H9 (cell line): Measurements from ENCODE around the gene HPF1. TPM values are rescaled to one million over a fixed set of nuclear protein-coding genes. Genes with fewer than 3 reads are reported as not detected.

Source experiments
- DNase-seq: peaks from one replicate; pipeline ENCODE4 v3.0.0-alpha.2; 2017
- H2AFZ ChIP-seq: one replicate; pipeline ENCODE4 v1.6.1; 2013; ENCODE audit warnings: mild to moderate bottlenecking, low read length, control low read depth, moderate library complexity
- H2AK5ac ChIP-seq: 2 replicates; pipeline ENCODE4 v1.6.1; 2013; ENCODE audit warnings: low read length, control low read depth, mixed read lengths; ENCODE audit not compliant: insufficient read length
- H2BK120ac ChIP-seq: one replicate; pipeline ENCODE4 v1.6.1; 2013; ENCODE audit warnings: low read depth, mild to moderate bottlenecking, low read length, control low read depth, inconsistent platforms; ENCODE audit not compliant: poor library complexity, severe bottlenecking
- H2BK12ac ChIP-seq: 2 replicates; pipeline ENCODE4 v1.6.1; 2013; ENCODE audit warnings: low read length, control low read depth, mixed read lengths, low read depth; ENCODE audit not compliant: insufficient read length
- H2BK15ac ChIP-seq: 2 replicates; pipeline ENCODE4 v1.6.1; 2013; ENCODE audit warnings: low read depth, low read length, control low read depth
- H2BK20ac ChIP-seq: one replicate; pipeline ENCODE4 v1.6.1; 2013; ENCODE audit warnings: low read depth, mild to moderate bottlenecking, low read length, control low read depth, inconsistent platforms; ENCODE audit not compliant: poor library complexity, severe bottlenecking
- H2BK5ac ChIP-seq: 2 replicates; pipeline ENCODE4 v1.6.1; 2013; ENCODE audit warnings: low read length, control low read depth, mixed read lengths; ENCODE audit not compliant: insufficient read length
- H3K14ac ChIP-seq: 2 replicates; pipeline ENCODE4 v1.6.1; 2013; ENCODE audit warnings: low read length, control low read depth; ENCODE audit not compliant: insufficient read depth
- H3K18ac ChIP-seq: 2 replicates; pipeline ENCODE4 v1.6.1; 2013; ENCODE audit warnings: low read depth, mild to moderate bottlenecking, mixed read lengths, low read length, control low read depth; ENCODE audit not compliant: insufficient read length
- H3K23ac ChIP-seq: 2 replicates; pipeline ENCODE4 v1.6.1; 2013; ENCODE audit warnings: low read length, control low read depth, mixed read lengths, low read depth; ENCODE audit not compliant: insufficient read length
- H3K23me2 ChIP-seq: 2 replicates; pipeline ENCODE4 v1.6.1; 2013; ENCODE audit warnings: low read depth, mild to moderate bottlenecking, mixed read lengths, low read length, control low read depth; ENCODE audit not compliant: insufficient read length, poor library complexity, severe bottlenecking
- H3K27ac ChIP-seq: 2 replicates; pipeline ENCODE4 v1.5.1; 2013; ENCODE audit warnings: low read length, control low read depth, mixed read lengths, low read depth; ENCODE audit not compliant: insufficient read length
- H3K27me3 ChIP-seq: 2 replicates; pipeline ENCODE4 v1.6.1; 2013; ENCODE audit warnings: low read length, control low read depth, inconsistent platforms; ENCODE audit not compliant: insufficient read depth
- H3K4ac ChIP-seq: 2 replicates; pipeline ENCODE4 v1.6.1; 2013; ENCODE audit warnings: low read depth, mild to moderate bottlenecking, control low read depth, inconsistent platforms, low read length, moderate library complexity
- H3K4me1 ChIP-seq: 2 replicates; pipeline ENCODE4 v1.6.1; 2013; ENCODE audit warnings: low read length, control low read depth, inconsistent platforms; ENCODE audit not compliant: insufficient read depth
- H3K4me2 ChIP-seq: 2 replicates; pipeline ENCODE4 v1.6.1; 2013; ENCODE audit warnings: low read length, control low read depth, mixed read lengths; ENCODE audit not compliant: insufficient read length, insufficient read depth
- H3K56ac ChIP-seq: 2 replicates; pipeline ENCODE4 v1.6.1; 2013; ENCODE audit warnings: low read depth, mild to moderate bottlenecking, mixed read lengths, low read length, control low read depth; ENCODE audit not compliant: insufficient read length
- H3K79me1 ChIP-seq: 2 replicates; pipeline ENCODE4 v1.6.1; 2013; ENCODE audit warnings: low read depth, mild to moderate bottlenecking, moderate library complexity, low read length, control low read depth, inconsistent platforms; ENCODE audit not compliant: insufficient read depth, poor library complexity, severe bottlenecking
- H3K79me2 ChIP-seq: 2 replicates; pipeline ENCODE4 v1.6.1; 2013; ENCODE audit warnings: low read length, control low read depth, inconsistent platforms; ENCODE audit not compliant: insufficient read depth
- H3K9ac ChIP-seq: 2 replicates; pipeline ENCODE4 v1.6.1; 2013; ENCODE audit warnings: low read length, control low read depth, mixed read lengths; ENCODE audit not compliant: insufficient read length; ENCODE audit errors: extremely low read depth
- H3K9me3 ChIP-seq: one replicate; pipeline ENCODE4 v1.6.1; 2013; ENCODE audit warnings: low read depth, low read length, inconsistent platforms; ENCODE audit not compliant: control insufficient read depth
- H3T11ph ChIP-seq: one replicate; pipeline ENCODE4 v1.6.1; 2013; ENCODE audit warnings: mild to moderate bottlenecking, low read length, control low read depth, inconsistent platforms
- H4K20me1 ChIP-seq: one replicate; pipeline ENCODE4 v1.6.1; 2013; ENCODE audit not compliant: control insufficient read depth, insufficient read length, insufficient read depth
- H4K5ac ChIP-seq: 2 replicates; pipeline ENCODE4 v1.6.1; 2013; ENCODE audit warnings: low read depth, mild to moderate bottlenecking, mixed read lengths, low read length, control low read depth; ENCODE audit not compliant: insufficient read length
- H4K8ac ChIP-seq: replicated peaks from 2 replicates; pipeline ENCODE4 v1.6.1; 2013; ENCODE audit warnings: low read length, control low read depth, mixed read lengths, low read depth; ENCODE audit not compliant: insufficient read length
- H4K91ac ChIP-seq: 2 replicates; pipeline ENCODE4 v1.6.1; 2013; ENCODE audit warnings: low read depth, mild to moderate bottlenecking, moderate library complexity, mixed read lengths, low read length, control low read depth; ENCODE audit not compliant: insufficient read length
- H3K27ac Mint-ChIP-seq, 3 experiments: 2 replicates in 2 of 3; 3 replicates in 1 of 3; pipeline ENCODE4 v1.8.0; 2020 to 2021; ENCODE audit warnings: mixed read lengths in 3 of 3, mild to moderate bottlenecking in 1 of 3, moderate library complexity in 1 of 3
- H3K27me3 Mint-ChIP-seq: 2 replicates; pipeline ENCODE4 v1.8.0; 2021; ENCODE audit warnings: low read depth, mild to moderate bottlenecking, moderate library complexity, mixed read lengths
- H3K36me3 Mint-ChIP-seq, 3 experiments: 2 replicates in 2 of 3; 3 replicates in 1 of 3; pipeline ENCODE4 v1.8.0; 2020 to 2021; ENCODE audit warnings: low read depth in 3 of 3, mixed read lengths in 3 of 3; ENCODE audit not compliant: insufficient read depth in 1 of 3
- H3K4me1 Mint-ChIP-seq, 2 experiments: 2 replicates each; pipeline ENCODE4 v1.8.0; 2020; ENCODE audit warnings: mixed read lengths in 2 of 2
- H3K4me3 Mint-ChIP-seq, 2 experiments: 2 replicates in 1 of 2; 3 replicates in 1 of 2; pipeline ENCODE4 v1.8.0; 2020 to 2021; ENCODE audit warnings: mild to moderate bottlenecking in 2 of 2, mixed read lengths in 2 of 2, moderate library complexity in 1 of 2
- H3K9me3 Mint-ChIP-seq, 2 experiments: 2 replicates in 1 of 2; 3 replicates in 1 of 2; pipeline ENCODE4 v1.8.0; 2020; ENCODE audit warnings: mild to moderate bottlenecking in 2 of 2, mixed read lengths in 2 of 2, moderate library complexity in 1 of 2
- CTCF ChIP-seq: fragments of 200-600 bp; sonication (generic); conservative IDR thresholded peaks from 3 replicates; pipeline ENCODE4 v1.8.0; 2021; ENCODE audit warnings: antibody characterized with exemption, mild to moderate bottlenecking
- WGBS: extraction: QIAGEN DNeasy Blood & Tissue Kit; methylation state at CpG from one replicate; pipeline ENCODE4 v1.1.7; 2013; ENCODE audit warnings: missing lambda C conversion rate, low lambda C conversion rate, mixed read lengths; ENCODE audit not compliant: insufficient read length; ENCODE audit errors: extremely low coverage; 5-methylcytosine and 5-hydroxymethylcytosine counted together
- total RNA-seq: library from RNA; stranded (reverse); gene quantifications from 2 replicates; pipeline ENCODE4 v1.2.1, GENCODE V29; 2021

The HPF1 gene
- total RNA-seq, 1 experiment from 2014 or later: 32.1 TPM

GRCh38 chr4:169723207-169723965 is 34.4 kb downstream of the HPF1 start:
- H3K4me1 ChIP-seq: no peaks in the 10 kb centered on the region
- H2BK20ac ChIP-seq: no peak overlapping the region
- H2AK5ac ChIP-seq: no peak overlapping the region
- no peak overlapping the region for H2BK15ac ChIP-seq
- no peak overlapping the region for H3K4ac ChIP-seq
- H3K18ac ChIP-seq: no peak overlapping the region
- H3K9ac ChIP-seq: no peak overlapping the region
- no peak overlapping the region for H2BK120ac ChIP-seq
- H4K91ac ChIP-seq: no peak overlapping the region
- Mint-ChIP-seq H3K4me1 (no peaks in the 10 kb centered on the region), H3K9me3 (no peaks in the 10 kb centered on the region), H3K36me3 (peaks cover 0 to 5% (median 0%) of the 10 kb centered on the region in 3 experiments; a peak in 3 of 7 replicates), H3K27me3 (no peaks in the 10 kb centered on the region), H3K4me3 (no peak overlapping the region), H3K27ac (no peak overlapping the region)
- no peak overlapping the region for H3K23ac ChIP-seq
- H3T11ph ChIP-seq: no peak overlapping the region
- no peaks in the 10 kb centered on the region for H3K27me3 ChIP-seq
- H3K79me1 ChIP-seq: no peaks in the 10 kb centered on the region
- no peak overlapping the region for H2BK5ac ChIP-seq
- no peaks in the 10 kb centered on the region for H3K79me2 ChIP-seq
- no peak overlapping the region for H2BK12ac ChIP-seq
- H3K56ac ChIP-seq: no peak overlapping the region
- no peak overlapping the region for H3K27ac ChIP-seq
- no peaks in the 10 kb centered on the region for H4K20me1 ChIP-seq
- no peak for DNase-seq
- H3K9me3 ChIP-seq: no peaks in the 10 kb centered on the region
- no peak overlapping the region for H2AFZ ChIP-seq
- no peak overlapping the region for H4K5ac ChIP-seq
- WGBS: no CpG with 5 or more reads among the region's 9 CpGs
- H3K14ac ChIP-seq: no peak overlapping the region
- no peaks in the 10 kb centered on the region for H3K23me2 ChIP-seq
- H4K8ac ChIP-seq: no peak overlapping the region
- H3K4me2 ChIP-seq: no peak overlapping the region
- TF ChIP-seq CTCF: peak; percentile 56
